ENCODE results near the gene OGT. TPM values are rescaled to one million over a fixed set of nuclear protein-coding genes. Genes with fewer than 3 reads are reported as not detected.

The OGT gene
- total and polyA plus RNA-seq, 2 experiments from 2014 or later, result 36.8 to 120 TPM

DNA sequence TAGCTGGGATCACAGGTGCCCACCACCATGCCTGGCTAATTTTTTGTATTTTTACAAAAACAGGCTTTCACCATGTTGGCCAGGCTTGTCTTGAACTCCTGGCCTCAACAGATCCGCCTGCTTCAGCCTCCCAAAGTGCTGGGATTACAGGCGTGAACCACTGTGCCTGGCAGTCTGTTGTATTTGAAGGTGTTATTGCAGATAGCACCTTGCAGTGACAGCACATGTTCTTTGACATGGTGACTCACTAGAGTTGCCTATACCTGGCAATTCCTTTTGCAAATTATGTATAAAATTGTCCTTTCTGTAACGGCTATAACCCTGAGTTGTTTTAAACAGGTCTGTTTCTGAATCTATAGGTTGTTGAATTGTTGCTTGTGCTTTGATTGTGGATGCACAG is 7.9 kb downstream of the OGT start:
- Histone ChIP-seq H4K20me1 (ENCODE audit: insufficient read depth, poor library complexity, severe bottlenecking) (peaks cover 67% of the 10 kb centered on the region), H3K4me1 (ENCODE audit: insufficient read depth) (peaks cover 11% of the 10 kb centered on the region), H3K27me3 (no peaks in the 10 kb centered on the region), H3K9me3 (ENCODE audit: low read depth) (no peaks in the 10 kb centered on the region), H3K4me2 (no peak overlapping the region), H3K27ac (peak overlapping the region; percentile 60), H3K9me2 (replicated peaks; ENCODE audit: insufficient read depth) (no peaks in the 10 kb centered on the region), H3K79me2 (peaks cover 100% of the 10 kb centered on the region), H3K4me3 (no peak overlapping the region), H2AFZ (no peak overlapping the region), H3K36me3 (replicated peaks; ENCODE audit: insufficient read depth, low read depth) (no peaks in the 10 kb centered on the region)
- TF ChIP-seq, protein P1, sequence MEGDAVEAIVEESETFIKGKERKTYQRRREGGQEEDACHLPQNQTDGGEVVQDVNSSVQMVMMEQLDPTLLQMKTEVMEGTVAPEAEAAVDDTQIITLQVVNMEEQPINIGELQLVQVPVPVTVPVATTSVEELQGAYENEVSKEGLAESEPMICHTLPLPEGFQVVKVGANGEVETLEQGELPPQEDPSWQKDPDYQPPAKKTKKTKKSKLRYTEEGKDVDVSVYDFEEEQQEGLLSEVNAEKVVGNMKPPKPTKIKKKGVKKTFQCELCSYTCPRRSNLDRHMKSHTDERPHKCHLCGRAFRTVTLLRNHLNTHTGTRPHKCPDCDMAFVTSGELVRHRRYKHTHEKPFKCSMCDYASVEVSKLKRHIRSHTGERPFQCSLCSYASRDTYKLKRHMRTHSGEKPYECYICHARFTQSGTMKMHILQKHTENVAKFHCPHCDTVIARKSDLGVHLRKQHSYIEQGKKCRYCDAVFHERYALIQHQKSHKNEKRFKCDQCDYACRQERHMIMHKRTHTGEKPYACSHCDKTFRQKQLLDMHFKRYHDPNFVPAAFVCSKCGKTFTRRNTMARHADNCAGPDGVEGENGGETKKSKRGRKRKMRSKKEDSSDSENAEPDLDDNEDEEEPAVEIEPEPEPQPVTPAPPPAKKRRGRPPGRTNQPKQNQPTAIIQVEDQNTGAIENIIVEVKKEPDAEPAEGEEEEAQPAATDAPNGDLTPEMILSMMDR (IDR thresholded peaks at IDR 0.05; ENCODE audit: poor library complexity), result no peak
- TF ChIP-seq EZH2 (IDR thresholded peaks at IDR 0.05; ENCODE audit: borderline replicate concordance) (no peak), EZH2phosphoT487 (IDR thresholded peaks at IDR 0.05; ENCODE audit: low read depth, severe bottlenecking, unreplicated experiment) (no peak)
- DNase-seq (ENCODE audit: low spot score), result no peak
- WGBS (ENCODE audit: low lambda C conversion rate, missing lambda C conversion rate), result 75% methylated on average over 3 of the region's 3 CpGs

DNA sequence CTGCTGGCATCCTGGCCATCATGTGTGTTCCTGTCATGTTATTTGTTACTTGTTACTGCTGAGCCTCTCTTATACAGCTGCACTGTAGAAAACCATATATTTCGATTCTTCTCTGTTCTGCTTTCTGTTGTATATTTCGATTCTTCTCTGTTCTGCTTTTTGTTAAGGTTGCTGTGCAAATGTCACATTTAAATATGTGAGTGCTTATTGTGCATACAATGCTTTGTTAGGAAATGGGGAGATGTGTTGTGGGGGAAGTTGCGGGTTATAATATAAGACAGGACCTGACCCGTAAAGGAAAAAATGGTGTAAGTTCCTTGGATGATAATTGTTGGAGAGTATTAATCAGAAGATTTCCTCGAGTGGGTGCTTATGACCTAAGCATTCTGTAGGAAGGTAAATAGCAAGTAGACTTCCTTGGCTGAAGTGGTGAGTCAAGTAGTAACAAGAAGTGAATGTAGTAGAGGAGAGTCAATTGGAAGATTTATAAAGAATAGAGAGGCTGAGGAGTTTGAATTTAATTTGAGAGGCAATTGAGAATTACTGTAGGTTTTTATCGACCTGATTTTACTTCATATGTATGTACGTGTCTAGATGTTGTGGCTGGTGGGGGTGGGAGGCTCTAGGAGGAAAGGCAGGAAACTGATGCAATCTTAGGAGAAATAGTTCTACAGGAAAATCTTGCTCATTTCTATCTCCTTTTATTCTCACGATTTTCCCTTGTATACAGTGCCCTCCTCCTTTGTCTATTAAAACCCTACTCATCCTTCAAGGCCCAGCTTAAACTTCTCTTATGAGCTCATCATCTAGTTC is 8.5 kb downstream of the OGT start:
- Histone ChIP-seq H3K9me2 (replicated peaks; ENCODE audit: insufficient read depth) (no peaks in the 10 kb centered on the region), H3K27me3 (no peaks in the 10 kb centered on the region), H4K20me1 (ENCODE audit: insufficient read depth, poor library complexity, severe bottlenecking) (peaks cover 67% of the 10 kb centered on the region), H3K27ac (peak overlapping the region; percentile 60), H3K4me3 (no peak overlapping the region), H2AFZ (no peak overlapping the region), H3K4me1 (ENCODE audit: insufficient read depth) (peaks cover 9% of the 10 kb centered on the region), H3K79me2 (peaks cover 100% of the 10 kb centered on the region), H3K4me2 (peak overlapping the region; percentile 21), H3K36me3 (replicated peaks; ENCODE audit: insufficient read depth, low read depth) (no peaks in the 10 kb centered on the region), H3K9me3 (ENCODE audit: low read depth) (no peaks in the 10 kb centered on the region)
- DNase-seq (ENCODE audit: low spot score), result no peak
- WGBS (ENCODE audit: low lambda C conversion rate, missing lambda C conversion rate), result 68% methylated on average over 8 of the region's 8 CpGs
- TF ChIP-seq EZH2phosphoT487 (IDR thresholded peaks at IDR 0.05; ENCODE audit: low read depth, severe bottlenecking, unreplicated experiment) (no peak), EZH2 (IDR thresholded peaks at IDR 0.05; ENCODE audit: borderline replicate concordance) (no peak)
- TF ChIP-seq, protein P1 (IDR thresholded peaks at IDR 0.05; ENCODE audit: poor library complexity), result no peak

- Histone ChIP-seq H3K9me3 (ENCODE audit: low read depth) (no peaks in the 10 kb centered on the region), H4K20me1 (ENCODE audit: insufficient read depth, poor library complexity, severe bottlenecking) (peaks cover 60% of the 10 kb centered on the region), H2AFZ (no peak overlapping the region), H3K9me2 (replicated peaks; ENCODE audit: insufficient read depth) (no peaks in the 10 kb centered on the region), H3K4me2 (peak overlapping the region; percentile 12), H3K4me1 (ENCODE audit: insufficient read depth) (peaks cover 7% of the 10 kb centered on the region), H3K79me2 (peaks cover 100% of the 10 kb centered on the region), H3K27me3 (no peaks in the 10 kb centered on the region), H3K4me3 (no peak overlapping the region), H3K27ac (peak overlapping the region; percentile 60), H3K36me3 (replicated peaks; ENCODE audit: insufficient read depth, low read depth) (no peaks in the 10 kb centered on the region)
- TF ChIP-seq, protein P1 (IDR thresholded peaks at IDR 0.05; ENCODE audit: poor library complexity), result no peak
- no peak for TF ChIP-seq EZH2phosphoT487 (IDR thresholded peaks at IDR 0.05; ENCODE audit: low read depth, severe bottlenecking, unreplicated experiment)
- no peak for DNase-seq (ENCODE audit: low spot score)
- WGBS (ENCODE audit: low lambda C conversion rate, missing lambda C conversion rate), result 61% methylated on average over 1 of the region's 1 CpG
Measured at GRCh38 chrX:71542411-71542810, 9.5 kb downstream of the OGT start.
